Osteoblast (primary cell): ENCODE results near the gene SREBF2. TPM values are rescaled to one million over a fixed set of nuclear protein-coding genes. Genes with fewer than 3 reads are reported as not detected.
A peak's percentile ranks its signal among the peaks of the same experiment; 100 is the strongest.

Experiments
- DNase-seq: peaks from one replicate; pipeline ENCODE4 v3.0.0; 2011; ENCODE audit warnings: low spot score, mixed read lengths; ENCODE audit not compliant: insufficient read length; ENCODE audit errors: missing footprints
- H2AFZ ChIP-seq: 2 replicates; pipeline ENCODE4 v1.6.0; 2011; ENCODE audit warnings: mild to moderate bottlenecking, low read length
- H3K27ac ChIP-seq: 2 replicates; pipeline ENCODE4 v1.5.1; 2011; ENCODE audit warnings: mild to moderate bottlenecking, low read depth, low read length, moderate library complexity
- H3K27me3 ChIP-seq: 2 replicates; pipeline ENCODE4 v1.6.0; 2012; ENCODE audit warnings: mild to moderate bottlenecking, control low read depth, inconsistent platforms, low read length, moderate library complexity; ENCODE audit not compliant: insufficient read depth
- H3K36me3 ChIP-seq: 2 replicates; pipeline ENCODE4 v1.5.1; 2011; ENCODE audit warnings: mild to moderate bottlenecking, low read length, control low read depth, moderate library complexity; ENCODE audit not compliant: insufficient read depth
- H3K4me1 ChIP-seq: 2 replicates; pipeline ENCODE4 v1.5.1; 2011; ENCODE audit warnings: mild to moderate bottlenecking, low read length, control low read depth, moderate library complexity; ENCODE audit not compliant: insufficient read depth
- H3K4me2 ChIP-seq: 2 replicates; pipeline ENCODE4 v1.6.0; 2011; ENCODE audit warnings: mild to moderate bottlenecking, low read length; ENCODE audit not compliant: insufficient read depth
- H3K4me3 ChIP-seq: fragments of 200-600 bp; sonication (generic); 3 replicates; pipeline ENCODE4 v1.5.1; 2012; ENCODE audit warnings: mild to moderate bottlenecking, low read length, inconsistent platforms; ENCODE audit not compliant: insufficient read depth
- H3K79me2 ChIP-seq: 2 replicates; pipeline ENCODE4 v1.6.0; 2012; ENCODE audit warnings: mild to moderate bottlenecking, low read length, control low read depth, inconsistent platforms; ENCODE audit not compliant: insufficient read depth
- H3K9me3 ChIP-seq: 2 replicates; pipeline ENCODE4 v1.5.1; 2011; ENCODE audit warnings: low read depth, low read length, control low read depth
- H4K20me1 ChIP-seq: 2 replicates; pipeline ENCODE4 v1.6.0; 2012; ENCODE audit warnings: mild to moderate bottlenecking, low read length, control low read depth; ENCODE audit not compliant: insufficient read depth
- CTCF ChIP-seq: IDR thresholded peaks from 2 replicates; pipeline ENCODE4 v1.5.1; 2011; ENCODE audit warnings: mild to moderate bottlenecking, low read depth, low read length, moderate library complexity; ENCODE audit errors: extremely low read depth
- total RNA-seq: library from RNA; depleted of rRNA; stranded (reverse); fragments of >200 nt; gene quantifications from 2 replicates; pipeline ENCODE4 v1.2.3, GENCODE V29; 2012

Gene SREBF2
- total RNA-seq, 1 donor: 80.3 TPM

GRCh38 chr22:41799486-41800347, 33.2 kb upstream of the SREBF2 start:
- peak; percentile 90 for DNase-seq
- Histone ChIP-seq H3K79me2 (peaks cover 16% of the 10 kb centered on the region), H3K27ac (peak overlapping the region; percentile 37), H3K4me2 (peak overlapping the region; percentile 92), H3K27me3 (no peaks in the 10 kb centered on the region), H4K20me1 (no peaks in the 10 kb centered on the region), H3K9me3 (no peaks in the 10 kb centered on the region), H3K36me3 (no peaks in the 10 kb centered on the region), H3K4me1 (peaks cover 12% of the 10 kb centered on the region), H3K4me3 (peak overlapping the region; percentile 99), H2AFZ (peak overlapping the region; percentile 90)
- no peak for TF ChIP-seq CTCF

- Histone ChIP-seq H4K20me1 (no peaks in the 10 kb centered on the region), H3K4me3 (peak within 1 kb of the TSS; percentile 99), H3K27me3 (no peaks in the 10 kb centered on the region), H3K36me3 (no peaks in the 10 kb centered on the region), H3K27ac (peak within 1 kb of the TSS; percentile 37), H3K9me3 (no peaks in the 10 kb centered on the region), H3K4me2 (peak within 1 kb of the TSS; percentile 92), H2AFZ (peak within 1 kb of the TSS; percentile 90), H3K79me2 (peaks cover 16% of the 10 kb centered on the region), H3K4me1 (peaks cover 12% of the 10 kb centered on the region)
- peak; percentile 99 for DNase-seq
- no peak for TF ChIP-seq CTCF
Measured at GRCh38 chr22:41800348-41801146, 32.4 kb upstream of the SREBF2 start, which contains the start of gene CCDC134. CCDC134 (plus strand) TSS chr22:41800679; CDS start chr22:41808891, 8,212 bp downstream.

- H2AFZ ChIP-seq: peak overlapping the region; percentile 90
- peak; percentile 67 for DNase-seq
- H3K27ac ChIP-seq: peak overlapping the region; percentile 37
- peak overlapping the region; percentile 99 for H3K4me3 ChIP-seq
- no peak for TF ChIP-seq CTCF
- H4K20me1 ChIP-seq: no peaks in the 10 kb centered on the region
- no peaks in the 10 kb centered on the region for H3K36me3 ChIP-seq
- peak overlapping the region; percentile 92 for H3K4me2 ChIP-seq
- H3K4me1 ChIP-seq: peaks cover 12% of the 10 kb centered on the region
- H3K9me3 ChIP-seq: no peaks in the 10 kb centered on the region
- H3K79me2 ChIP-seq: peaks cover 16% of the 10 kb centered on the region
- H3K27me3 ChIP-seq: no peaks in the 10 kb centered on the region
Measured at GRCh38 chr22:41801147-41801819, 31.6 kb upstream of the SREBF2 start.
